ENCODE results near the gene CD33. TPM values are rescaled to one million over a fixed set of nuclear protein-coding genes. Genes with fewer than 3 reads are reported as not detected.

CD33 gene
- total and polyA plus RNA-seq, 3 donors from 2014 or later: 1.3 to 3.8 (median 1.7) TPM

GRCh38 chr19:51263808-51264207, 38.9 kb downstream of the CD33 start:
- no peak overlapping the region for H3K27ac ChIP-seq
- H3K36me3 ChIP-seq (ENCODE audit: low read depth, missing control alignments): no peaks in the 10 kb centered on the region
- no peak for DNase-seq
- no peaks in the 10 kb centered on the region for H3K4me1 ChIP-seq
- no peaks in the 10 kb centered on the region for H3K9me3 ChIP-seq
- no peak overlapping the region for H3K4me3 ChIP-seq
- WGBS, 2 donors: 89 to 92% methylated on average over 4 of the region's 4 CpGs
- no peaks in the 10 kb centered on the region for H3K27me3 ChIP-seq
- TF ChIP-seq, protein P1, sequence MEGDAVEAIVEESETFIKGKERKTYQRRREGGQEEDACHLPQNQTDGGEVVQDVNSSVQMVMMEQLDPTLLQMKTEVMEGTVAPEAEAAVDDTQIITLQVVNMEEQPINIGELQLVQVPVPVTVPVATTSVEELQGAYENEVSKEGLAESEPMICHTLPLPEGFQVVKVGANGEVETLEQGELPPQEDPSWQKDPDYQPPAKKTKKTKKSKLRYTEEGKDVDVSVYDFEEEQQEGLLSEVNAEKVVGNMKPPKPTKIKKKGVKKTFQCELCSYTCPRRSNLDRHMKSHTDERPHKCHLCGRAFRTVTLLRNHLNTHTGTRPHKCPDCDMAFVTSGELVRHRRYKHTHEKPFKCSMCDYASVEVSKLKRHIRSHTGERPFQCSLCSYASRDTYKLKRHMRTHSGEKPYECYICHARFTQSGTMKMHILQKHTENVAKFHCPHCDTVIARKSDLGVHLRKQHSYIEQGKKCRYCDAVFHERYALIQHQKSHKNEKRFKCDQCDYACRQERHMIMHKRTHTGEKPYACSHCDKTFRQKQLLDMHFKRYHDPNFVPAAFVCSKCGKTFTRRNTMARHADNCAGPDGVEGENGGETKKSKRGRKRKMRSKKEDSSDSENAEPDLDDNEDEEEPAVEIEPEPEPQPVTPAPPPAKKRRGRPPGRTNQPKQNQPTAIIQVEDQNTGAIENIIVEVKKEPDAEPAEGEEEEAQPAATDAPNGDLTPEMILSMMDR (IDR thresholded peaks at IDR 0.05): no peak
- TF ChIP-seq POLR2A (IDR thresholded peaks at IDR 0.05): no peak
- intact Hi-C loops (cut with DNase I; ENCODE audit: low total_unique reads): no loop called here

DNA sequence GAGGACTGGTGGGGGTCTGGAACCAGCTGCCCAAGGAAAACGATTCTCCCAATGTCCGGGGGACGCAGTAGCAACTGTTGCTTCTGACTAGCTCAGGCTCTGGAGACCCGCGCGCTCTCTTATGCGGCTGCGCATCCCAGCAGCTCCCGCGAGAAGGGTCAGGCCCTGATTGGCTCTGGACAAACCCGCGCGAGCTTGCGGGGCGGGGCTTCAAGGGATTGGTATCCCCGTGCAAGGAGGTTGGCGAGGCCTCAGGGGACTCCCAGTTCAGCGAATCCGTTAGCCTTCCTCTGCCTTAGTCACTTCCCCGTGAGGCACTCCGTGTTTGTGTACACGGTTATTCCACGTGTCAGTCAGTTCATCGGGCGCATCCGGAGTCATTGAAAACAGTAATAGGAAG, 46.2 kb downstream of the CD33 start:
- WGBS, 2 donors: 55 to 59% methylated on average over 18 to 26 of the region's 26 CpGs
- intact Hi-C loops (cut with DNase I; ENCODE audit: low total_unique reads): no loop called here
- Histone ChIP-seq H3K27ac (no peak overlapping the region), H3K36me3 (ENCODE audit: low read depth, missing control alignments) (no peaks in the 10 kb centered on the region), H3K9me3 (no peaks in the 10 kb centered on the region), H3K27me3 (no peaks in the 10 kb centered on the region), H3K4me3 (peak overlapping the region; percentile 7 to 44), H3K4me1 (no peaks in the 10 kb centered on the region)
- no peak for TF ChIP-seq POLR2A (IDR thresholded peaks at IDR 0.05)
- TF ChIP-seq, protein P1 (IDR thresholded peaks at IDR 0.05): no peak
- peak; percentile 84 for DNase-seq

GRCh38 chr19:51272183-51272810, 47.4 kb downstream of the CD33 start:
- H3K27me3 ChIP-seq: no peaks in the 10 kb centered on the region
- H3K27ac ChIP-seq: no peak overlapping the region
- WGBS, 2 donors: 46 to 49% methylated on average over 6 of the region's 6 CpGs
- H3K36me3 ChIP-seq (ENCODE audit: low read depth, missing control alignments): no peaks in the 10 kb centered on the region
- intact Hi-C loops (cut with DNase I; ENCODE audit: low total_unique reads): no loop called here
- H3K4me3 ChIP-seq: no peak overlapping the region
- H3K4me1 ChIP-seq: no peaks in the 10 kb centered on the region
- DNase-seq: no peak
- no peaks in the 10 kb centered on the region for H3K9me3 ChIP-seq
- TF ChIP-seq, protein P1 (IDR thresholded peaks at IDR 0.05): no peak

GRCh38 chr19:51274049-51274770, 49.3 kb downstream of the CD33 start:
- intact Hi-C loops (cut with DNase I; ENCODE audit: low total_unique reads): no loop called here
- no peak overlapping the region for H3K27ac ChIP-seq
- H3K9me3 ChIP-seq: no peaks in the 10 kb centered on the region
- no peaks in the 10 kb centered on the region for H3K4me1 ChIP-seq
- no peaks in the 10 kb centered on the region for H3K36me3 ChIP-seq (ENCODE audit: low read depth, missing control alignments)
- WGBS, 2 donors: 84 to 88% methylated on average over 8 of the region's 8 CpGs
- H3K27me3 ChIP-seq: no peaks in the 10 kb centered on the region
- no peak for TF ChIP-seq POLR2A (IDR thresholded peaks at IDR 0.05)
- TF ChIP-seq, protein P1 (IDR thresholded peaks at IDR 0.05): no peak
- DNase-seq: no peak
- H3K4me3 ChIP-seq: no peak overlapping the region
